AG09319 (cell line): ENCODE measurements around the gene CDH23.

Experiments
- DNase-seq: peaks from one replicate; pipeline ENCODE4 v3.0.0-alpha.2; 2010; ENCODE audit warnings: low read depth; ENCODE audit errors: extremely low read depth
- CTCF ChIP-seq: IDR thresholded peaks from 2 replicates; pipeline ENCODE4 v1.5.1; 2011; ENCODE audit warnings: low read depth, mild to moderate bottlenecking, inconsistent platforms, low read length, moderate library complexity

The CDH23 gene

GRCh38 chr10:71534568-71535194 is 138.0 kb downstream of the CDH23 start:
- no peak for DNase-seq
- no peak for TF ChIP-seq CTCF

GRCh38 chr10:71536332-71536731 is 139.6 kb downstream of the CDH23 start:
- no peak for TF ChIP-seq CTCF
- no peak for DNase-seq

GRCh38 chr10:71537125-71537524 is 140.4 kb downstream of the CDH23 start:
- no peak for DNase-seq
- TF ChIP-seq CTCF: no peak

GRCh38 chr10:71537681-71538080 is 141.0 kb downstream of the CDH23 start:
- no peak for TF ChIP-seq CTCF
- DNase-seq: no peak

GRCh38 chr10:71538608-71539260 is 142.0 kb downstream of the CDH23 start:
- no peak for TF ChIP-seq CTCF
- DNase-seq: no peak

GRCh38 chr10:71539442-71540118 is 142.9 kb downstream of the CDH23 start:
- no peak for DNase-seq
- no peak for TF ChIP-seq CTCF

- no peak for TF ChIP-seq CTCF
- DNase-seq: no peak
Measured at GRCh38 chr10:71542478-71542877, 145.8 kb downstream of the CDH23 start.
